GM12892 (cell line): ENCODE data around the gene PTPRN2.

Source experiments
- POLR2A ChIP-seq: IDR thresholded peaks from 2 replicates; pipeline ENCODE4 v1.6.1; 2011; ENCODE audit warnings: low read depth, low read length, control low read depth
- POLR2AphosphoS5 ChIP-seq: IDR thresholded peaks from 2 replicates; pipeline ENCODE4 v1.6.1; 2011; ENCODE audit warnings: low read depth, low read length, control low read depth

DNA sequence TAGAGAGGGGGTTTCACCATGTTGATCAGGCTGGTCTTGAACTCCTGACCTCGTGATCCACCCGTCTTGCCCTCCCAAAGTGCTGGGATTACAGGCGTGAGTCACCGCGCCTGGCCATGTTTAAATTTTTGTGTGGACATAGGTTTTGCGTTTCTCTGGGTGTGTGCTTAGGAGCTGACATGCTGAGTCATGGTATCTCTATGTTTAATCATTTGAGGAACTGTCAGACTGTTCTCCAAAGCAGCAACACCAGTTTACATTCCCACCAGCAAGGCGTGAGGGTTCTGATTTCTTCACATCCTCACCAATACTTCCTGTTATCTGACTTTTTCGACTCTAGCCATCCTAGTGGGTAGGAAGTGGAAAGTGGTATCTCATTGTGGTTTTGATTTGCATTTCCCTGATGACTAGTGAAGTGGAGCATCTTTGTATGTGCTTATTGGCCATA is 1097.1 kb downstream of the PTPRN2 start:
- no peak for TF ChIP-seq POLR2A
- no peak for TF ChIP-seq POLR2AphosphoS5
